ENCODE measurements around the gene LPIN1. TPM values are rescaled to one million over a fixed set of nuclear protein-coding genes. Genes with fewer than 3 reads are reported as not detected.
"Not testable (repeated sequence)": the region's sequence is repeated elsewhere in the genome, so short reads cannot be mapped to it uniquely, and the experiment has no call there.

LPIN1 gene
- total RNA-seq, 1 donor from 2014 or later, result 38.3 TPM

- DNase-seq, result peak; percentile 2
These were observed 89.0 kb downstream of the LPIN1 start for GRCh38 chr2:11835403-11835802.

- no peak for DNase-seq
These were observed 90.3 kb downstream of the LPIN1 start for GRCh38 chr2:11836647-11837219.

- DNase-seq, result no peak
These were observed 91.7 kb downstream of the LPIN1 start for GRCh38 chr2:11837875-11838734.

- no peak for DNase-seq
These were observed 93.5 kb downstream of the LPIN1 start for GRCh38 chr2:11839916-11840315.

- DNase-seq, result no peak
These were observed 95.9 kb downstream of the LPIN1 start for GRCh38 chr2:11842336-11842735.

- DNase-seq, result not testable (repeated sequence)
These were observed 98.4 kb downstream of the LPIN1 start for GRCh38 chr2:11844798-11845197.

GRCh38 chr2:11847935-11848334 lies 101.5 kb downstream of the LPIN1 start:
- not testable (repeated sequence) for DNase-seq

- no peak for DNase-seq
These were observed 103.7 kb downstream of the LPIN1 start for GRCh38 chr2:11850082-11850481.

GRCh38 chr2:11852526-11853196 lies 106.2 kb downstream of the LPIN1 start:
- no peak for DNase-seq

GRCh38 chr2:11853197-11853588 lies 106.8 kb downstream of the LPIN1 start:
- DNase-seq, result no peak

GRCh38 chr2:11855064-11855760 lies 108.8 kb downstream of the LPIN1 start:
- no peak for DNase-seq

- DNase-seq, result no peak
These were observed 109.7 kb downstream of the LPIN1 start for GRCh38 chr2:11856095-11856494.

GRCh38 chr2:11858883-11859282 lies 112.5 kb downstream of the LPIN1 start:
- DNase-seq, result no peak

GRCh38 chr2:11859975-11860374 lies 113.5 kb downstream of the LPIN1 start:
- DNase-seq, result not testable (repeated sequence)

GRCh38 chr2:11861044-11861443 lies 114.6 kb downstream of the LPIN1 start:
- no peak for DNase-seq

GRCh38 chr2:11862049-11862448 lies 115.6 kb downstream of the LPIN1 start:
- DNase-seq, result no peak

- DNase-seq, result no peak
These were observed 116.7 kb downstream of the LPIN1 start for GRCh38 chr2:11863103-11863502.

GRCh38 chr2:11863513-11864328 lies 117.3 kb downstream of the LPIN1 start:
- DNase-seq, result peak; percentile 84

GRCh38 chr2:11864724-11865123 lies 118.3 kb downstream of the LPIN1 start:
- DNase-seq, result no peak

- DNase-seq, result no peak
These were observed 118.9 kb downstream of the LPIN1 start for GRCh38 chr2:11865378-11865777.

- no peak for DNase-seq
These were observed 119.4 kb downstream of the LPIN1 start for GRCh38 chr2:11865805-11866204.

All from skin of body (tissue), 2 donors.